ENCODE results near the gene NCR3LG1.
A peak's percentile ranks its signal among the peaks of the same experiment; 100 is the strongest.

NCR3LG1 gene

GRCh38 chr11:17394743-17395390 is 43.3 kb downstream of the NCR3LG1 start:
- DNase-seq (ENCODE audit: low spot score), result no peak

GRCh38 chr11:17395554-17395961 is 44.0 kb downstream of the NCR3LG1 start:
- DNase-seq (ENCODE audit: low spot score), result no peak

GRCh38 chr11:17395978-17396377 is 44.4 kb downstream of the NCR3LG1 start:
- no peak for DNase-seq (ENCODE audit: low spot score)

GRCh38 chr11:17396598-17397310 is 45.2 kb downstream of the NCR3LG1 start:
- DNase-seq (ENCODE audit: low spot score), result no peak

- DNase-seq (ENCODE audit: low spot score), result peak; percentile 6
Measured at GRCh38 chr11:17397311-17398002, 45.9 kb downstream of the NCR3LG1 start.

GRCh38 chr11:17399236-17399635 is 47.6 kb downstream of the NCR3LG1 start:
- DNase-seq (ENCODE audit: low spot score), result no peak

- no peak for DNase-seq (ENCODE audit: low spot score)
Measured at GRCh38 chr11:17400048-17400775, 48.6 kb downstream of the NCR3LG1 start.

GRCh38 chr11:17401316-17401715 is 49.7 kb downstream of the NCR3LG1 start:
- no peak for DNase-seq (ENCODE audit: low spot score)

- DNase-seq (ENCODE audit: low spot score), result no peak
Measured at GRCh38 chr11:17401841-17402240, 50.2 kb downstream of the NCR3LG1 start.

- DNase-seq (ENCODE audit: low spot score), result no peak
Measured at GRCh38 chr11:17402486-17402885, 50.9 kb downstream of the NCR3LG1 start.

- DNase-seq (ENCODE audit: low spot score), result no peak
Measured at GRCh38 chr11:17403980-17404759, 52.6 kb downstream of the NCR3LG1 start.

- peak; percentile 72 for DNase-seq (ENCODE audit: low spot score)
Measured at GRCh38 chr11:17405232-17406005, 53.8 kb downstream of the NCR3LG1 start.

- DNase-seq (ENCODE audit: low spot score), result no peak
Measured at GRCh38 chr11:17406082-17406817, 54.6 kb downstream of the NCR3LG1 start.

- DNase-seq (ENCODE audit: low spot score), result no peak
Measured at GRCh38 chr11:17406818-17407149, 55.2 kb downstream of the NCR3LG1 start.

- no peak for DNase-seq (ENCODE audit: low spot score)
Measured at GRCh38 chr11:17407575-17407974, 56.0 kb downstream of the NCR3LG1 start.

GRCh38 chr11:17408026-17408425 is 56.4 kb downstream of the NCR3LG1 start:
- DNase-seq (ENCODE audit: low spot score), result no peak

GRCh38 chr11:17408641-17409040 is 57.0 kb downstream of the NCR3LG1 start:
- no peak for DNase-seq (ENCODE audit: low spot score)

- no peak for DNase-seq (ENCODE audit: low spot score)
Measured at GRCh38 chr11:17410606-17411379, 59.2 kb downstream of the NCR3LG1 start.

GRCh38 chr11:17411418-17411817 is 59.8 kb downstream of the NCR3LG1 start:
- DNase-seq (ENCODE audit: low spot score), result no peak

Measured in AG20443 (cell line).